K562 (cell line): ENCODE data around the gene OXNAD1. TPM values are rescaled to one million over a fixed set of nuclear protein-coding genes. Genes with fewer than 3 reads are reported as not detected.

Source experiments
- CBFA2T2 ChIP-seq: fragments of 450-650 bp; conservative IDR thresholded peaks from 2 replicates; pipeline ENCODE4 v1.6.1; 2017; ENCODE audit warnings: mild to moderate bottlenecking
- CHD2 ChIP-seq: IDR thresholded peaks from 2 replicates; pipeline ENCODE4 v1.6.1; 2011; ENCODE audit warnings: low read depth, low read length
- E2F6 ChIP-seq, 2 experiments: IDR thresholded peaks; 2 replicates each; pipeline ENCODE4 v1.6.1; 2011; ENCODE audit warnings: borderline replicate concordance in 1 of 2, control low read depth in 1 of 2, low read depth in 1 of 2, low read length in 1 of 2, mild to moderate bottlenecking in 1 of 2, mixed read lengths in 1 of 2, moderate library complexity in 1 of 2; ENCODE audit not compliant: insufficient read depth in 1 of 2, insufficient read length in 1 of 2, poor library complexity in 1 of 2, severe bottlenecking in 1 of 2; ENCODE audit errors: extremely low read depth in 1 of 2
- EP400 ChIP-seq: fragments of 450-650 bp; IDR thresholded peaks from 2 replicates; pipeline ENCODE4 v1.6.1; 2017; ENCODE audit warnings: antibody characterized with exemption, mild to moderate bottlenecking, moderate library complexity
- FOXP1 ChIP-seq: sonication (generic); formaldehyde crosslinking; IDR thresholded peaks from 2 replicates; pipeline ENCODE4 v1.8.0; 2022; ENCODE audit warnings: mild to moderate bottlenecking, missing genetic modification reagents
- ID3 ChIP-seq, 2 experiments: fragments of 250-450 bp in 1 of 2; fragments of 450-650 bp in 1 of 2; sonication (Bioruptor Pico) in 1 of 2; IDR thresholded peaks; 2 replicates each; pipeline versions ENCODE4 v1.6.1 to v1.8.0; 2016 to 2021; ENCODE audit warnings: mild to moderate bottlenecking in 2 of 2, moderate library complexity in 2 of 2, missing compliant biosample characterization in 1 of 2, missing genetic modification characterization in 1 of 2
- JUND ChIP-seq, 2 experiments: IDR thresholded peaks; 2 replicates in 1 of 2; 3 replicates in 1 of 2; pipeline ENCODE4 v1.6.1; 2011; ENCODE audit warnings: borderline replicate concordance in 2 of 2, low read depth in 2 of 2, low read length in 2 of 2, improper control_type of control experiment in 1 of 2, missing biosample characterization in 1 of 2, missing genetic modification characterization in 1 of 2, missing genetic modification reagents in 1 of 2
- MXD1 ChIP-seq: fragments of 250-450 bp; sonication (Bioruptor Pico); IDR thresholded peaks from 2 replicates; pipeline ENCODE4 v1.8.0; 2021; ENCODE audit warnings: borderline replicate concordance, mild to moderate bottlenecking, moderate library complexity; ENCODE audit not compliant: poor library complexity, severe bottlenecking
- RAD21 ChIP-seq, 2 experiments: fragments of 250-450 bp in 1 of 2; fragments of 450-650 bp in 1 of 2; sonication (Bioruptor Pico) in 1 of 2; formaldehyde crosslinking in 1 of 2; IDR thresholded peaks in 1 of 2; conservative IDR thresholded peaks in 1 of 2; 2 replicates each; pipeline versions ENCODE4 v1.4.0 to v1.8.0; 2020 to 2022; ENCODE audit warnings: mild to moderate bottlenecking in 2 of 2, moderate library complexity in 1 of 2
- SMC3 ChIP-seq: conservative IDR thresholded peaks from 2 replicates; pipeline ENCODE4 v1.6.1; 2011; ENCODE audit warnings: low read depth, low read length, improper control_type of control experiment; ENCODE audit not compliant: insufficient read depth
- TEAD2 ChIP-seq: fragments of 450-650 bp; IDR thresholded peaks from 2 replicates; pipeline ENCODE4 v1.6.1; 2016; ENCODE audit warnings: missing genetic modification characterization, control low read depth, missing compliant biosample characterization
- ZNF407 ChIP-seq: fragments of 450-650 bp; IDR thresholded peaks from 2 replicates; pipeline ENCODE4 v1.6.1; 2016; ENCODE audit warnings: low read depth
- ZNF717 ChIP-seq: fragments of 250-450 bp; sonication (Bioruptor Pico); IDR thresholded peaks from 2 replicates; pipeline ENCODE4 v1.5.0; 2021
- polyA plus RNA-seq, 8 experiments: library from polyadenylated mRNA; depleted of rRNA in 4 of 8; stranded (reverse) in 5 of 8; unstranded in 3 of 8; fragments of >200 nt; fragmentation: Nextera tagmentation in 2 of 8; fragmentation: Illumina TruSeq in 1 of 8; extraction: Ambion mirVana in 2 of 8; extraction: Trizol in 1 of 8; gene quantifications; 2 replicates each; pipeline versions ENCODE4 v1.2.1 to v1.2.3, GENCODE V29; 2011 to 2014; ENCODE audit warnings: inconsistent platforms in 1 of 8, missing spikeins in 1 of 8
- total RNA-seq, 7 experiments: library from RNA; depleted of rRNA in 6 of 7; stranded (reverse); fragments of >200 nt in 6 of 7; fragmentation: Illumina TruSeq in 2 of 7; extraction: Trizol in 2 of 7; gene quantifications; 2 replicates each; pipeline versions ENCODE4 v1.2.1 to v1.2.3, GENCODE V29; 2011 to 2021; ENCODE audit warnings: low replicate concordance in 1 of 7
- TF ChIP-seq, protein P1 (sequence below), 3 experiments: IDR thresholded peaks in 2 of 3; conservative IDR thresholded peaks in 1 of 3; 2 replicates each; pipeline ENCODE4 v1.5.1; 2011 to 2012; ENCODE audit warnings: low read length in 3 of 3, mild to moderate bottlenecking in 3 of 3, control low read depth in 2 of 3, improper control_type of control experiment in 1 of 3, inconsistent platforms in 1 of 3, low read depth in 1 of 3, mixed read lengths in 1 of 3, moderate library complexity in 1 of 3; ENCODE audit not compliant: insufficient read depth in 2 of 3

Gene OXNAD1
- total and polyA plus RNA-seq, 9 of the 15 experiments (the other 6 are each of a cell fraction or from before 2014, with no cell fraction given), result 12.8 to 44.4 (median 41.1) TPM

DNA sequence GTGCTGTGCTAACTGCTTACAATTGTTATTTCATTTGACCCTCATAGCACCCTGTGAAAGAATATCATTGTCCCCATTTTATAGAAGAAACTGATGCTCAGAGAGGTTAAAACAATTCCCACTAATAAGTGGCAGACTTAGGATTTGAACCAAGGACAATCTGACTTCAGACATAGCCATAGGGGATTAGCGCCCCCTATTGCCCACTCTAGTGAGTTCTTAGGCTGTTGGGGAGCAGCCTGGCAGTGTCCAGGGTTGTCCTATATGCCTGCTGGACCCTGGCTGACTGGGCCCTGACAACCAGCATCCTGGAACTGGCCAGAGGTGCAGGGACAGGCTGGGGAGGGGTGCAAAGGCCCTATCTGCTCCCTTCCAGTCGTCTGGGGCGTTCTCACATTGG lies 15.7 kb upstream of the OXNAD1 start (continued):
- TF ChIP-seq CHD2 (no peak), SMC3 (peak; percentile 34), JUND (IDR thresholded peaks at IDR 0.05; ENCODE audit: borderline replicate concordance, low read depth, low read length) (0 out of 2 replicates have a peak, but pooled peaks have one; percentile 20), JUND (tag; IDR thresholded peaks at IDR 0.05; ENCODE audit: borderline replicate concordance, low read depth, low read length) (no peak), RAD21 (CRISPR knock-in tag; conservative IDR thresholded peaks at IDR 0.05 in 1 of 2, IDR thresholded peaks at IDR 0.05 in 1 of 2) (peak; percentile 37 to 59; a peak in 3 of 4 replicates), EP400 (no peak), FOXP1 (no peak), ZNF717 (no peak), TEAD2 (tag) (no peak), CBFA2T2 (no peak), ID3 (CRISPR knock-in tag; IDR thresholded peaks at IDR 0.05) (no peak), ID3 (tag; IDR thresholded peaks at IDR 0.05) (no peak), MXD1 (CRISPR knock-in tag) (no peak), E2F6 (IDR thresholded peaks at IDR 0.05; ENCODE audit: borderline replicate concordance in 1 of 2, extremely low read depth in 1 of 2, insufficient read depth in 1 of 2, insufficient read length in 1 of 2, low read depth in 1 of 2, low read length in 1 of 2, poor library complexity in 1 of 2, severe bottlenecking in 1 of 2) (no peak), ZNF407 (no peak)
- TF ChIP-seq, protein P1, sequence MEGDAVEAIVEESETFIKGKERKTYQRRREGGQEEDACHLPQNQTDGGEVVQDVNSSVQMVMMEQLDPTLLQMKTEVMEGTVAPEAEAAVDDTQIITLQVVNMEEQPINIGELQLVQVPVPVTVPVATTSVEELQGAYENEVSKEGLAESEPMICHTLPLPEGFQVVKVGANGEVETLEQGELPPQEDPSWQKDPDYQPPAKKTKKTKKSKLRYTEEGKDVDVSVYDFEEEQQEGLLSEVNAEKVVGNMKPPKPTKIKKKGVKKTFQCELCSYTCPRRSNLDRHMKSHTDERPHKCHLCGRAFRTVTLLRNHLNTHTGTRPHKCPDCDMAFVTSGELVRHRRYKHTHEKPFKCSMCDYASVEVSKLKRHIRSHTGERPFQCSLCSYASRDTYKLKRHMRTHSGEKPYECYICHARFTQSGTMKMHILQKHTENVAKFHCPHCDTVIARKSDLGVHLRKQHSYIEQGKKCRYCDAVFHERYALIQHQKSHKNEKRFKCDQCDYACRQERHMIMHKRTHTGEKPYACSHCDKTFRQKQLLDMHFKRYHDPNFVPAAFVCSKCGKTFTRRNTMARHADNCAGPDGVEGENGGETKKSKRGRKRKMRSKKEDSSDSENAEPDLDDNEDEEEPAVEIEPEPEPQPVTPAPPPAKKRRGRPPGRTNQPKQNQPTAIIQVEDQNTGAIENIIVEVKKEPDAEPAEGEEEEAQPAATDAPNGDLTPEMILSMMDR (IDR thresholded peaks at IDR 0.05 in 2 of 3, conservative IDR thresholded peaks at IDR 0.05 in 1 of 3; ENCODE audit: insufficient read depth in 2 of 3, low read depth in 1 of 3, low read length in 3 of 3), result peak; percentile 53 to 84 (median 79)
